GM19463 (cell line): Measurements from ENCODE around the gene SPARC.

Experiments
- ATAC-seq: cut with Tn5 transposase; IDR thresholded peaks from one replicate; pipeline ENCODE4 v1.9.1; 2021; ENCODE audit warnings: mild to moderate bottlenecking, moderate library complexity; ENCODE audit not compliant: unreplicated experiment

SPARC gene

DNA sequence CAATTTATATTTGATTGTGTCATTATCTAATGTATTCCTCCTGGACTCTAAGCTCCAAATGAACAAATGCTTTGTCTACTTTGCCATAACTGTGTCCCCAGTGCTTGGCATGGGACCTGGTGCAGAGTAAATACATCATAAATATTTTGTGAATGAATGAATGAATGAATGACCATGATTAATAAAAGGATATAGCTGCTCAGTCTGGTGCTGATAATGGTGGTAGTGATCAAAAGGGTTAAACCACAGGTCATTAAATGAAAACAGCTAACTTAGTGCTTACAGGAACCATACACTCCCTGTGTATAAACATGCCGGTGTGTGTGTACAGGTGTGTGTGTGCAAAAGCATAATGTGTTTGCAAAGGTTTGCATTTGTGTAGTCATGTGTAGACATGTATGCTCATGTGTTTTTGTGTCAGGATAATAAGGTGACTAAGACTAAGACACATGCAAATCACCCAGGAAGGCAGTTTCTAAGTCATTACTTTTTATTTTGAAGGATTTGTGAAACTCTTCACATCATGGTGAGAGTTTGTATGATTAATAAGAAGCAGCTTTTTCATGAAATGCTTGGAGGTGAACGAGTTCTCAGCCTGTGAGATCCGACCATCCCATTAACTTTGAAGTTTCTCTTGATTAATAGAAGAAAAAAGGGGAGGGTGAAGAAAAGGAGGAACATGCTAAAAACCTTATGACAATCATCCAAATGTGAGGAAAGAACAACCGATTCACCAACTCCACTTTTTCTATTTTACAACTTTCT lies 24.6 kb downstream of the SPARC start:
- ATAC-seq, result peak; percentile 51

DNA sequence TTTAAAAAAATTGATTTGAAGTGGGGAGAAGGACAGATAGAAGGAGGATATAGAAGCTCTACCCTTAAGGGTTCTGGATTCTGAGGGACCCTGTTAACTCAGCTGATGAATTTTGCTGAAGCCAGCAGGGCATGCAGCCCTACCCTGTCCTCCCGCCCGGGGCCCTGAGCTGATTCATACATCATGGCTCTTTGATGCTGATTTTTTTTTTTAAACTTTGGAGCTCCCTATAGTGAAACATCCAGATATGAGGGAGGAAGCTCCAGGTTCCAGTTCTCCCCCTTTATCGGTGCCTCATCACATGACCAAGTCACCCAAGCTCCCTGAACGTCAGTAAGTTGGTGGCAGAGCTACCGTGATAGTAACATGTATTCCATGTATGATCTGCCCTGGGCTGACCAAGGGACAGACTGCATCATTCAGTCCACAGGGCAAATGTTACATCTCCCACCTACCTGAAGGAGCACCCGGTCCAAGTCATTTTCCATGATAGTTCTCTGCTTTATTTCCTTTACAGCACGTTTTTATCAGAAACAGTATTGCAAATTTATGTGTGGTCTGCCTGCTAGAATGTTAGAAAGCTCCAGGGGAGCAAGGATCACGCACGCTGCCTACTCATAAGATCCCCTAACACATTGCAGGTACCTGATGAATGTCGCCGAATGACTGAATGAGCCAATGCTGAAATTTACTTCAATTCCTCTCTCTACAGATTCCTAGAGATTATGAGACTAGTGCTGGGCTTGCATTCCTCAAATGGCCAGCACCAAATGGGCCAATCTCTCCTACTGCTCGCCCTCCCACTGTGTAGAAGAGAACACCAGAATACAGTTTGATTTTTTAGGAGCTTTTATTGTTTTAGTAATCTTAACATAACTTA lies 25.9 kb downstream of the SPARC start:
- no peak for ATAC-seq

DNA sequence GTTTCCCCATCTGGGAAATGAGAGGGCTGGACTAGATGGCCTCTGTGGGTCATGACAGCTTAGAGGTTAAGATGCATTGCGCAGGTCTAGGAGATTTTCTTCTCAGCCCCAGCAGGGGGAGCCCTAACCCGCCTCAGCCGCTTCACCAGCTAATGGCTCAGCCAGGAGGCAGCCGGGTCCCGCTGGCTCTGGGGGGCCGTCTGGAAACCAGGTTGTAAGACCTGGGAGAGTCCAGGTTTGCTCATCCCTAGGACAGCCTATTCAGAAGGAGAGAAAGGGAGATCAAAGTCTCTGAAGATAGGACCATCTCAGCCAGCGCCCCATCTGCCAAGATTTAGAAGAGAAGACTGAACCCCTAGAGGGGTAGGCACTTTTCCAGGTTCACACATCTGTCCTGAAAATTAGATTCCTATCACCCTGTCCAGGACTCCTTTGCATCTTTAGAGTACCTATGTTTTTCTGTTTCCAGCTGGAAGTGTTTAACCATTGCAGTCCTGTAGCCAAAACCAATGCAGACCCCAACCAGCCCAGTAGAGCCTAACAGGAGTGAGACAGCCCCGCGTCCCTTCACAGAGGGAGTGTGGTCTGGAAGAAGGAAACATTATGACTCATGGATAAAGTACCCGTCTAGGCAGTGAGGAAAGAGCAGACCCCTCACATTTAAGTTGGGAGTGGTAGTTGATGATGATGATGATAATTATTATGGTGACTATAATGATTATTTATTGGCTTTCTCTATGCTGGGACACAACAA lies 27.5 kb downstream of the SPARC start:
- peak; percentile 63 for ATAC-seq

DNA sequence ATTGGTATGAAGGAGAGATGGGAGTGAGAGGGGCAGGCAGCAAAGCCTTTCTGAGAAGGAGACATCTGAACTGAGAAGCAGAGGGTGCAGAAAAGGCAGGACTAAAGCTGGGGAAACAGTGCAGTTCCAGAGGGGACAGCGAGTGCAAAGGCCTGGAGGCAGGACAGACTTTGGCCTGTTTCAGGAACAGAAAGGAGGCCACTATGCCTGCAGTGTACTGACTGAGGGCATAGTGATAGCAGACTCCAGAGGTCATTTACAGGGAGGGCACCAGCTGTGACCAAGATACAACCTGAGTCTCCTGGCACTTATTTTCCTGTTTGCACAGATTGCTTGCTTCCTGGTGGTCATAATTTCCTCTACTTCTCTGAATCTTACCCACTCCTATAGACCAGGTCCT lies 29.6 kb downstream of the SPARC start:
- no peak for ATAC-seq

GRCh38 chr5:151656311-151656710 lies 30.4 kb downstream of the SPARC start:
- ATAC-seq, result no peak

- peak; percentile 97 for ATAC-seq
Observed at GRCh38 chr5:151651997-151652645, 34.6 kb downstream of the SPARC start.

GRCh38 chr5:151648988-151649387 lies 37.7 kb downstream of the SPARC start:
- no peak for ATAC-seq

DNA sequence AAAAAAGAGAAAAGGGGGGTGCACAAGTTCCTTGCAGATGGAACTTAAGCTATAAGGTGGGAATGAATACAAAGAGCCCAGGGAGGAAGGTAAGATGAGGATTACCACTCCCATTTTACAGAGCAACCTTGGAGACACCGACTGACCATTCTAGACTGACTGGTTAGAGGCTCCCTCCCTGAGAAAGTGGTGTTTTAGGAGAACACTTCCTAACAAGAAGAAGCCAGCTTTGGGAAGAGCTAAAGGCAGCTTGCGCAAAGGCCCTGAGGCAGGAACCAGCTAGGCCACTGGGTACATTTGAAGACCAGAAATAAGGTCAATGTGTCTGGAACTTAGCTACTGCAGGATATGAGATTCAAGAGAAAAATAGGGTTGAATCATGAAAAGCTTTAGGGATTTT lies 38.6 kb downstream of the SPARC start:
- no peak for ATAC-seq

- no peak for ATAC-seq
Observed at GRCh38 chr5:151647320-151647861, 39.3 kb downstream of the SPARC start.

GRCh38 chr5:151646334-151646733 lies 40.4 kb downstream of the SPARC start:
- no peak for ATAC-seq

DNA sequence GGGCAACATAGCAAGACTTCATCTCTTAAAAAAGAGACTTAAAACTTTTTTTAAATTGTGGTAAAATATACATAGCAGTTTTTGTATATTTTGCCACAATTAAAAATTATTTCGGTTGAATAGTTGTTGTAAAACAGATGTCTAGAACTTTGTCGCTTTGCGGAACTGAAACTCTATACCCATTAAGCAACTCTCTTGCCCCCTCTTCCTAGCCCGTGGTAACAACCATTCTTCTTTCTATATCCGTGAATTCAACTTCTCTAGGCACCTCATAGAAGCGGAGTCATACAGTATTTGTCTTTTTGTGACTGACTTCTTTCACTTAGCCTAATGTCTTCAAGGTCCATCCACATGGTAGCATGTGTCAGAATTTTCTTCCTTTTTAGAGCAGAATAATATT lies 43.3 kb downstream of the SPARC start:
- ATAC-seq, result no peak

GRCh38 chr5:151642472-151643140 lies 44.1 kb downstream of the SPARC start:
- ATAC-seq, result no peak

- ATAC-seq, result no peak
Observed at GRCh38 chr5:151638619-151639018, 48.1 kb downstream of the SPARC start.

DNA sequence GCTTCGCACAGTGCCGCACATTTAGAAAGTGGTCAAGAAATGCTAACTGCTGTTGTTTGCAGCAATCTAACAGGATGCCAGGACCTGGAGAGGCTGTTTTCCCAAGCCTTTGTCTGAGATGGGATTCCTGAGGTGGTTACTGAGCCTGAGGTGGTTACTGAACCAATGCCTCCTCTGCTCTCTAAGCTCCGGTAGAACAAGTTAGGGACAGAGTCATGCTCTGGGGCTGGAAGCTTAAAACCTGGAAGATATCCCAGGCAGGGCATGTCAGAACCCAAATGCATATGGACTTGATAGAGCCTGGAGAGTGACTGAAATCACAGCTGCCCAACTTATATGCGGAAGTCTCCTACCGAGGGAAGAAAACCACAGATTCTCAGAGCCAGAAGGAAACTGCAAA lies 49.0 kb downstream of the SPARC start:
- no peak for ATAC-seq

GRCh38 chr5:151633892-151634291 lies 52.8 kb downstream of the SPARC start:
- ATAC-seq, result no peak

DNA sequence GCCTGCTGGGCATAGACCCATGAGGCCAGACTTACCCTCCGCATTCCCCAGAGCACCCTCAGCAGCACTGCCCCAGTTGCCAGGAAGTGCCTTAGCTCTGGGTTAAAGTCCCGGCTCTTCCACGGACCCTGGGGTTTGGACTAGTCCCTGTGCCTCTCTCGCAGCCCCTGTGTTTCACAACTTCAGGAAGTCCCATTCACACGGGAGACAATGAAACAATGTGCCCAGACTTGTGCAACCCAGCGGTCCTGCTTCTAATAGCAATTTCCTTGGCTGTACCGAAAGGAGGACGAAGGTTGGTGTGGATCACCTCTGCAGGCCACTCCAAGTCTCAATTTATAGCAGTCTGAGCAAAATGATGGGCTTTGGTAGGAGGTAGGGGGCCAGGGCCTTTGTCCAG lies 53.8 kb downstream of the SPARC start:
- ATAC-seq, result no peak

- no peak for ATAC-seq
Observed at GRCh38 chr5:151632524-151632923, 54.2 kb downstream of the SPARC start.

- ATAC-seq, result no peak
Observed at GRCh38 chr5:151631941-151632340, 54.8 kb downstream of the SPARC start.

GRCh38 chr5:151630088-151630487 lies 56.6 kb downstream of the SPARC start:
- no peak for ATAC-seq
